Stimulated activated CD4-positive, alpha-beta T cell treated with anti-CD3 and anti-CD28 coated beads, Interleukin-15, amount 100 ng/mL, for 24 hours (primary cell): ENCODE results near the gene GOLGA6C.
"Not testable (repeated sequence)": the region's sequence is repeated elsewhere in the genome, so short reads cannot be mapped to it uniquely, and the experiment has no call there.

Source experiments
- DNase-seq: peaks from one replicate; pipeline ENCODE4 v3.0.0-alpha.2; 2020

GOLGA6C gene

GRCh38 chr15:75228787-75229186 is 29.3 kb upstream of the GOLGA6C start:
- DNase-seq = no peak

GRCh38 chr15:75229191-75230015 is 28.7 kb upstream of the GOLGA6C start:
- peak; percentile 0 for DNase-seq

- peak; percentile 0 for DNase-seq
Observed at GRCh38 chr15:75230016-75230343, 28.2 kb upstream of the GOLGA6C start.

GRCh38 chr15:75230551-75231371 is 27.4 kb upstream of the GOLGA6C start:
- peak; percentile 1 for DNase-seq

GRCh38 chr15:75231836-75232235 is 26.3 kb upstream of the GOLGA6C start:
- no peak for DNase-seq

GRCh38 chr15:75232252-75232813 is 25.8 kb upstream of the GOLGA6C start:
- no peak for DNase-seq

- DNase-seq = no peak
Observed at GRCh38 chr15:75232826-75233503, 25.2 kb upstream of the GOLGA6C start.

- DNase-seq = no peak
Observed at GRCh38 chr15:75233504-75234190, 24.5 kb upstream of the GOLGA6C start.

- no peak for DNase-seq
Observed at GRCh38 chr15:75234191-75234810, 23.8 kb upstream of the GOLGA6C start.

GRCh38 chr15:75235051-75235673 is 23.0 kb upstream of the GOLGA6C start:
- DNase-seq = no peak

GRCh38 chr15:75235760-75236729 is 22.1 kb upstream of the GOLGA6C start:
- DNase-seq = no peak

GRCh38 chr15:75237316-75237982 is 20.7 kb upstream of the GOLGA6C start:
- DNase-seq = no peak

GRCh38 chr15:75238150-75238549 is 20.0 kb upstream of the GOLGA6C start:
- no peak for DNase-seq

- not testable (repeated sequence) for DNase-seq
Observed at GRCh38 chr15:75245741-75246140, 12.4 kb upstream of the GOLGA6C start.

GRCh38 chr15:75248991-75249390 is 9.1 kb upstream of the GOLGA6C start:
- DNase-seq = not testable (repeated sequence)

- no peak for DNase-seq
Observed at GRCh38 chr15:75249726-75250125, 8.4 kb upstream of the GOLGA6C start.

- not testable (repeated sequence) for DNase-seq
Observed at GRCh38 chr15:75251343-75251742, 6.8 kb upstream of the GOLGA6C start.

- DNase-seq = not testable (repeated sequence)
Observed at GRCh38 chr15:75252285-75252684, 5.8 kb upstream of the GOLGA6C start.

- DNase-seq = not testable (repeated sequence)
Observed at GRCh38 chr15:75258620-75259343, 648 bp downstream of the GOLGA6C start.
